Body of pancreas (tissue), 4 donors: ENCODE results near the gene GRID1.

Experiments
- CTCF ChIP-seq, 7 experiments: fragments of 450-650 bp in 4 of 7; fragments of 200-600 bp in 3 of 7; sonication (generic) in 3 of 7; IDR thresholded peaks; one replicate each; pipeline ENCODE4 v1.5.1; 2016 to 2019; ENCODE audit warnings: antibody characterized with exemption in 7 of 7
- POLR2A ChIP-seq, 3 donors: fragments of 450-650 bp; IDR thresholded peaks; one replicate each; pipeline ENCODE4 v1.6.1; 2016; ENCODE audit warnings: antibody characterized with exemption in 3 of 3, mild to moderate bottlenecking in 2 of 3

GRCh38 chr10:86233131-86233530 is 133.5 kb downstream of the GRID1 start:
- TF ChIP-seq CTCF (IDR thresholded peaks at IDR 0.05) (no peak), POLR2A (IDR thresholded peaks at IDR 0.05) (no peak)
